Measurements from ENCODE around the gene ORC3.

DNA sequence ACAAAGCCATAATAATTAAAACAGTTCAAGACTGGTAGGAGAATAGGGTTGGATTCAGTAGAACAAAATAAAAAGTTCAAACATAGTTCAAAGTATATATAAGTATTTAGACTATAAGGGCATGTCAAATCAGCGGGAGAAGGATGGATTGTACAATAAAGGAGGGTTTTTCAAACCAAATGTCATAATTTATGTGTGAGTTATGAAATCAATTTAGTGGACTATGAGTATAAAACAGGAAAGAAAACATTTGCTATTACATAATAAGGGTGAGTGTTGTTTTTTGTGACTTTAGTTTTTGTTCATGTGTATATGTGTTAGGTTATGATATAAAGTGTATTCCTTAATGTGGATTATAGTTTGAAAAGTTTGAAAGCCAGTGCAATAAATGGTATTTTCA lies 10.6 kb downstream of the ORC3 start:
- no peak for TF ChIP-seq MAX (IDR thresholded peaks at IDR 0.05)
- TF ChIP-seq EP300 (IDR thresholded peaks at IDR 0.05; ENCODE audit: borderline replicate concordance) = no peak
- TF ChIP-seq CREB1 (IDR thresholded peaks at IDR 0.05; ENCODE audit: low read depth) = no peak
- TF ChIP-seq RAD21 (IDR thresholded peaks at IDR 0.05; ENCODE audit: low read depth) = no peak
- TF ChIP-seq TAF1 (IDR thresholded peaks at IDR 0.05; ENCODE audit: low read depth) = no peak
- no peak for TF ChIP-seq EGR1 (IDR thresholded peaks at IDR 0.05)
- TF ChIP-seq, protein P1, sequence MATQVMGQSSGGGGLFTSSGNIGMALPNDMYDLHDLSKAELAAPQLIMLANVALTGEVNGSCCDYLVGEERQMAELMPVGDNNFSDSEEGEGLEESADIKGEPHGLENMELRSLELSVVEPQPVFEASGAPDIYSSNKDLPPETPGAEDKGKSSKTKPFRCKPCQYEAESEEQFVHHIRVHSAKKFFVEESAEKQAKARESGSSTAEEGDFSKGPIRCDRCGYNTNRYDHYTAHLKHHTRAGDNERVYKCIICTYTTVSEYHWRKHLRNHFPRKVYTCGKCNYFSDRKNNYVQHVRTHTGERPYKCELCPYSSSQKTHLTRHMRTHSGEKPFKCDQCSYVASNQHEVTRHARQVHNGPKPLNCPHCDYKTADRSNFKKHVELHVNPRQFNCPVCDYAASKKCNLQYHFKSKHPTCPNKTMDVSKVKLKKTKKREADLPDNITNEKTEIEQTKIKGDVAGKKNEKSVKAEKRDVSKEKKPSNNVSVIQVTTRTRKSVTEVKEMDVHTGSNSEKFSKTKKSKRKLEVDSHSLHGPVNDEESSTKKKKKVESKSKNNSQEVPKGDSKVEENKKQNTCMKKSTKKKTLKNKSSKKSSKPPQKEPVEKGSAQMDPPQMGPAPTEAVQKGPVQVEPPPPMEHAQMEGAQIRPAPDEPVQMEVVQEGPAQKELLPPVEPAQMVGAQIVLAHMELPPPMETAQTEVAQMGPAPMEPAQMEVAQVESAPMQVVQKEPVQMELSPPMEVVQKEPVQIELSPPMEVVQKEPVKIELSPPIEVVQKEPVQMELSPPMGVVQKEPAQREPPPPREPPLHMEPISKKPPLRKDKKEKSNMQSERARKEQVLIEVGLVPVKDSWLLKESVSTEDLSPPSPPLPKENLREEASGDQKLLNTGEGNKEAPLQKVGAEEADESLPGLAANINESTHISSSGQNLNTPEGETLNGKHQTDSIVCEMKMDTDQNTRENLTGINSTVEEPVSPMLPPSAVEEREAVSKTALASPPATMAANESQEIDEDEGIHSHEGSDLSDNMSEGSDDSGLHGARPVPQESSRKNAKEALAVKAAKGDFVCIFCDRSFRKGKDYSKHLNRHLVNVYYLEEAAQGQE (IDR thresholded peaks at IDR 0.05; ENCODE audit: low read depth) = no peak
- no peak for TF ChIP-seq NFIC (IDR thresholded peaks at IDR 0.05)
- TF ChIP-seq YY1 (IDR thresholded peaks at IDR 0.05; ENCODE audit: low read depth) = no peak
- TF ChIP-seq CEBPB (IDR thresholded peaks at IDR 0.05) = no peak
- TF ChIP-seq TCF12 (IDR thresholded peaks at IDR 0.05; ENCODE audit: low read depth) = no peak
- TF ChIP-seq TEAD4 (IDR thresholded peaks at IDR 0.05) = no peak
- TF ChIP-seq, protein P2, sequence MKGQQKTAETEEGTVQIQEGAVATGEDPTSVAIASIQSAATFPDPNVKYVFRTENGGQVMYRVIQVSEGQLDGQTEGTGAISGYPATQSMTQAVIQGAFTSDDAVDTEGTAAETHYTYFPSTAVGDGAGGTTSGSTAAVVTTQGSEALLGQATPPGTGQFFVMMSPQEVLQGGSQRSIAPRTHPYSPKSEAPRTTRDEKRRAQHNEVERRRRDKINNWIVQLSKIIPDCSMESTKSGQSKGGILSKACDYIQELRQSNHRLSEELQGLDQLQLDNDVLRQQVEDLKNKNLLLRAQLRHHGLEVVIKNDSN (IDR thresholded peaks at IDR 0.05) = no peak
